DND-41 (cell line): ENCODE measurements around the gene HTR3D.

ENCODE experiments used
- ATAC-seq: fragments of 200-7000 bp; cut with Tn5 transposase; 3 replicates; pipeline ENCODE4 v1.9.1; 2021; ENCODE audit warnings: low read depth; ENCODE audit not compliant: insufficient read depth
- DNase-seq: peaks from one replicate; pipeline ENCODE4 v3.0.0-alpha.2; 2020
- H2AFZ ChIP-seq: 2 replicates; pipeline ENCODE4 v1.6.0; 2012; ENCODE audit warnings: low read depth, low read length
- H3K27ac ChIP-seq: 2 replicates; pipeline ENCODE4 v1.5.1; 2012; ENCODE audit warnings: low read length, inconsistent platforms
- H3K27me3 ChIP-seq: fragments of 200-600 bp; sonication (generic); 2 replicates; pipeline ENCODE4 v1.6.0; 2012; ENCODE audit warnings: low read length, mild to moderate bottlenecking, inconsistent platforms; ENCODE audit not compliant: insufficient read depth, poor library complexity
- H3K36me3 ChIP-seq: 2 replicates; pipeline ENCODE4 v1.5.1; 2012; ENCODE audit warnings: low read length, inconsistent platforms; ENCODE audit not compliant: insufficient read depth
- H3K4me1 ChIP-seq: 2 replicates; pipeline ENCODE4 v1.5.1; 2012; ENCODE audit warnings: mild to moderate bottlenecking, low read length; ENCODE audit not compliant: insufficient read depth
- H3K4me2 ChIP-seq: 2 replicates; pipeline ENCODE4 v1.6.0; 2012; ENCODE audit warnings: mild to moderate bottlenecking, moderate library complexity, low read length, inconsistent platforms; ENCODE audit not compliant: insufficient read depth
- H3K4me3 ChIP-seq, 2 experiments: fragments of 200-600 bp in 1 of 2; shearing (Covaris generic) in 1 of 2; 2 replicates each; pipeline ENCODE4 v1.5.1; 2012 to 2016; ENCODE audit warnings: inconsistent platforms in 2 of 2, low read length in 2 of 2, mild to moderate bottlenecking in 2 of 2, low read depth in 1 of 2, moderate library complexity in 1 of 2
- H3K79me2 ChIP-seq: 2 replicates; pipeline ENCODE4 v1.6.0; 2012; ENCODE audit warnings: low read length, inconsistent platforms; ENCODE audit not compliant: insufficient read depth
- H3K9ac ChIP-seq: 2 replicates; pipeline ENCODE4 v1.6.0; 2012; ENCODE audit warnings: low read depth, mild to moderate bottlenecking, inconsistent platforms, low read length, moderate library complexity
- H3K9me3 ChIP-seq: 2 replicates; pipeline ENCODE4 v1.5.1; 2012; ENCODE audit warnings: low read length, moderate library complexity, mild to moderate bottlenecking, inconsistent platforms; ENCODE audit not compliant: insufficient read depth, severe bottlenecking
- H4K20me1 ChIP-seq: 2 replicates; pipeline ENCODE4 v1.6.0; 2012; ENCODE audit warnings: low read length; ENCODE audit not compliant: insufficient read depth
- EZH2 ChIP-seq: IDR thresholded peaks from 3 replicates; pipeline ENCODE4 v1.6.1; 2012; ENCODE audit warnings: borderline replicate concordance, low read depth, mild to moderate bottlenecking, moderate library complexity, low read length, inconsistent platforms; ENCODE audit not compliant: severe bottlenecking
- TF ChIP-seq, protein P1 (sequence below): IDR thresholded peaks from 2 replicates; pipeline ENCODE4 v1.5.1; 2012; ENCODE audit warnings: borderline replicate concordance, low read length, moderate library complexity, mild to moderate bottlenecking; ENCODE audit not compliant: poor library complexity, severe bottlenecking; ENCODE audit errors: extremely low read depth

The HTR3D gene

DNA sequence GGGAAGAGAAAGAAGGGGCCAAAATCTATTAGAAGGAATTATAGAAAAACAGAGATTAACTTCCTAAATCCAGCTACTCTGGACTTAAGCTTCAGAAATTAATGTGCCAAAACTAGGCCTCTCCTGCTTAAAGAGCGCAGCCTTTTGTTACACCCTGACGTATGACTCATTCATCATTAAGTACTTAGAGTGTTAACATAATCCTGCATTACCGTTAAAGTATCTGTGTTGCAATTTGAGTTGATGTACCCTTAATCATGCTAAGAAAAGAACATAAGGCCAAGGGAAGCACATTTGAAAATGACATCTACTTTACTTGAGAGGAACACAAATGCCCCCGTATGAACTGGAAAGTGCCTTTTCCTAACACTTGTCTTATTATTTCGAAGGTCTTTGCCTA is 7.9 kb downstream of the HTR3D start:
- DNase-seq (no peak), ATAC-seq (no peak)
- Histone ChIP-seq H3K27me3 (peaks cover 27% of the 10 kb centered on the region), H3K4me2 (no peak overlapping the region), H3K27ac (no peak overlapping the region), H3K4me1 (no peaks in the 10 kb centered on the region), H3K9me3 (no peaks in the 10 kb centered on the region), H4K20me1 (no peaks in the 10 kb centered on the region), H3K79me2 (no peaks in the 10 kb centered on the region), H2AFZ (no peak overlapping the region), H3K9ac (no peak overlapping the region), H3K36me3 (no peaks in the 10 kb centered on the region), H3K4me3 (no peak overlapping the region)
- TF ChIP-seq, protein P1, sequence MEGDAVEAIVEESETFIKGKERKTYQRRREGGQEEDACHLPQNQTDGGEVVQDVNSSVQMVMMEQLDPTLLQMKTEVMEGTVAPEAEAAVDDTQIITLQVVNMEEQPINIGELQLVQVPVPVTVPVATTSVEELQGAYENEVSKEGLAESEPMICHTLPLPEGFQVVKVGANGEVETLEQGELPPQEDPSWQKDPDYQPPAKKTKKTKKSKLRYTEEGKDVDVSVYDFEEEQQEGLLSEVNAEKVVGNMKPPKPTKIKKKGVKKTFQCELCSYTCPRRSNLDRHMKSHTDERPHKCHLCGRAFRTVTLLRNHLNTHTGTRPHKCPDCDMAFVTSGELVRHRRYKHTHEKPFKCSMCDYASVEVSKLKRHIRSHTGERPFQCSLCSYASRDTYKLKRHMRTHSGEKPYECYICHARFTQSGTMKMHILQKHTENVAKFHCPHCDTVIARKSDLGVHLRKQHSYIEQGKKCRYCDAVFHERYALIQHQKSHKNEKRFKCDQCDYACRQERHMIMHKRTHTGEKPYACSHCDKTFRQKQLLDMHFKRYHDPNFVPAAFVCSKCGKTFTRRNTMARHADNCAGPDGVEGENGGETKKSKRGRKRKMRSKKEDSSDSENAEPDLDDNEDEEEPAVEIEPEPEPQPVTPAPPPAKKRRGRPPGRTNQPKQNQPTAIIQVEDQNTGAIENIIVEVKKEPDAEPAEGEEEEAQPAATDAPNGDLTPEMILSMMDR = no peak
- TF ChIP-seq EZH2 = no peak

DNA sequence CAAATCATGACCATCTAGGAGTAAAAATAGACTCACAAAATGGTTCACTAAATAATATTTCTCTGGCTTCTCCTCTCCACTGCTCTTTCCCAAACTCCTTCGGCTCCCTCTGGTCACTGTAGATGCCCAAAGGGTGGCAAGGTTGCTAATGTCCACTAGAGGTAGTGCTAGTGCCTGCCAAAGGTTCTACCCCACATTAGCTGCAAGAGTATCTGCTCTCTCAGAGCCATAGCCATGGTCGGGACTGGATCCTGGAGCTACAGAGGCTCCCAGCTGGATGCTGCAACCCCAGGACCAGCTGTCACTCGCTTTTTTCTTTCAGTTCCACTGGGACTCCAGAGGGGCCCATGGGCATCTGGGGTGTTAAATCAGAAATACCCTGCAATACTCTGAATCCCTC is 8.5 kb downstream of the HTR3D start:
- H3K4me1 ChIP-seq = no peaks in the 10 kb centered on the region
- H3K9me3 ChIP-seq = no peaks in the 10 kb centered on the region
- no peaks in the 10 kb centered on the region for H3K79me2 ChIP-seq
- H4K20me1 ChIP-seq = no peaks in the 10 kb centered on the region
- H3K9ac ChIP-seq = no peak overlapping the region
- ATAC-seq = no peak
- H3K4me3 ChIP-seq = no peak overlapping the region
- no peaks in the 10 kb centered on the region for H3K36me3 ChIP-seq
- H3K27ac ChIP-seq = no peak overlapping the region
- no peak overlapping the region for H3K4me2 ChIP-seq
- peaks cover 25% of the 10 kb centered on the region for H3K27me3 ChIP-seq
- no peak for DNase-seq
- no peak overlapping the region for H2AFZ ChIP-seq
- TF ChIP-seq, protein P1 = no peak
- no peak for TF ChIP-seq EZH2

DNA sequence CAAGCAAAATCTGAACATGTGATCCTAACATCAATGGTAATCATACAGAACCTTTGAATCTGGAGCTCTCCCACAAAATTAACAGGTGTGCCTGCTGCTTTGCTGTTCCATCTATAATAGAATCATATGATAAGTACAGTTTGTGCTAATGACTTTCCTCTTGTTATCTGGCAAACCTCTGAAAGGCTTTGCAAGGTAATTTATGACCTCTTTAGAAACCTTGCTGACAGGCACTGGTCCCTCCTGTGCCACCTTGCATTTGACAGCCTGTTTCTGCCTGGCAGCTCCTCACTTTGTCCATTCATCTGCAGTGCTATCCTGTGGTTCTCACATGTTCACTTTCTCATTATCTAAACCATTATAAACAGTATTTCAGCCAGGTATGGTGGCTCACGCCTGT is 11.1 kb downstream of the HTR3D start:
- ATAC-seq (no peak), DNase-seq (no peak)

More for the DNA sequence above, 11.1 kb downstream of the HTR3D start:
- Histone ChIP-seq H3K27me3 (peaks cover 18% of the 10 kb centered on the region), H3K4me1 (no peaks in the 10 kb centered on the region), H3K4me3 (no peak overlapping the region), H4K20me1 (no peaks in the 10 kb centered on the region), H3K9ac (no peak overlapping the region), H3K4me2 (no peak overlapping the region), H3K79me2 (no peaks in the 10 kb centered on the region), H3K36me3 (no peaks in the 10 kb centered on the region), H3K9me3 (no peaks in the 10 kb centered on the region), H3K27ac (no peak overlapping the region), H2AFZ (no peak overlapping the region)
- TF ChIP-seq EZH2 = no peak
- TF ChIP-seq, protein P1 = no peak
